ENCODE measurements around the gene SCG5.
A peak's percentile ranks its signal among the peaks of the same experiment; 100 is the strongest.

SCG5 gene

DNA sequence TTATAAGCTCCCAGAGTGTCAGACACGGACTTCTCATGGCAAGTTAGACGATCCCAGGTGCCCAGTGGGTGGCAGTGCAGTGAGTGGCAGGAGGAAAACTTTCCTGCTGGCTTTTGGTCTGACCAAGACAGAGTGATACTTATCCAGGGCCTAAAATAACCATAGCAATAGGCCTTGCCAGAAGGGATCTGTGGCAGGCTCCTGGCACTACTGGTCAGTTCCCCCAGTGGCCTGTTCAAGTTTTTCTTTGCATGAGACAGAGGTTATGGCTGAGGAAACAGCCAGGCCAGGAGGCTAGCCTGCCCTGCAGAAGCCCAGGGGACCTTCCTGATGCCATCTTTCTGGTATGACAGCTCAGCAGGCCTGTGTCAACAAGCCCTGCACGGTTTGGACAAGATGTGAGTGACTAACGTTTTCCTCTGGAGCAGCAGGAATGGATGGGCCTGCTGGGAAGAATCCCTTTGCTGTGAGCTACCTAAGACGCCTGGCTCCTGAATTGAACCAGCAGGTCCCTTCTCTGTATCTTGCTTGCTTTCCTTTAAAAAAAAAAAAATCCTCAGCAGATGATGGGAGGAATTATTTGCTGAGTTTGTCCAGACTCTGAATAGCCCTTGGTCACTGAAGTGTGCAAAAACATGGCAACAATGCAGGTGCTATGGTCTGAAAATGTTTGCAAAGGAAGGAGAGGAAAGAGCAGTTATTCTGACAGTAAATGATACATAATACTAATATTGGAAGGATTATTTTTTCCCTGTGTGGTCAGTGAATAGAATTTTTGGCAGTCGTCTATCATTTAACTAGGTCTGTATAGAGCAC is 18.0 kb downstream of the SCG5 start:
- no peak for DNase-seq

DNA sequence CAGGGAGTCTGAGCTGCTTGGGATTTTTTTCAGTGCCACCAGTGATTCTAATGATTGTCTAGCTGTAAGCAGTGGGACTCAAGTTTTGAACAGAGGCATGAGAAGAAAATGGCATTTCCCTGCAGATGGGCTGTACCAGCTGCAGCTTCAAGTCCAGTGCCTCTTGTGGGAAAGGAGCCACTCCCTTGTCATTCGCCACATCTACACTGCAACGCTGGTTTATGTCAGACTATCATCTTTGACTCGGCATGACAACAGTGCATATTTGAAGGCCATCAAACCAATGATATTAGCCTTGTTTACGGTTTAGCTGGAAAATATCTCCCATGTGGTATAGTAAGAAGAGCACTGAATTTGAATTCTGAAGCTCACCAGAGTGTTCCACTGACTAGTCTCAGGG is 22.2 kb downstream of the SCG5 start:
- DNase-seq, result no peak

DNA sequence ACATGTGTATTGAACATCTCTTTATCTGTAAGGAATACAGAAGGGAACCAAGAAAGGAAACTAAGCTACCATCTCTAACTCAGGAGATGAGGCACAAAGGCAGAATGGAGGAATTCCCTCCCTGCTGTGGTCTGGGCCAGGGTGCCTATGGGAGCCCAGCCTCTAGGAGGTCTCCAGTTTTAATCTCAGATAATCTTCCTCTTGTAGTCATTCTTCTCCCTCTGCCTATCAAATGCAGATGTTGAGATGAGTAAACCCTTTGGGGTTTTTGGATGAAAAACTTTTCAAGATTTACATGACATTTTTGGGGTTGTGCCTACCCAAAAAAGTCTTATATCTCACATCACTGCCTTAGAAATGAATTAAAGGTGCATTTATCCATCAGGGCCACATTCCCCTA is 23.3 kb downstream of the SCG5 start:
- no peak for DNase-seq

DNA sequence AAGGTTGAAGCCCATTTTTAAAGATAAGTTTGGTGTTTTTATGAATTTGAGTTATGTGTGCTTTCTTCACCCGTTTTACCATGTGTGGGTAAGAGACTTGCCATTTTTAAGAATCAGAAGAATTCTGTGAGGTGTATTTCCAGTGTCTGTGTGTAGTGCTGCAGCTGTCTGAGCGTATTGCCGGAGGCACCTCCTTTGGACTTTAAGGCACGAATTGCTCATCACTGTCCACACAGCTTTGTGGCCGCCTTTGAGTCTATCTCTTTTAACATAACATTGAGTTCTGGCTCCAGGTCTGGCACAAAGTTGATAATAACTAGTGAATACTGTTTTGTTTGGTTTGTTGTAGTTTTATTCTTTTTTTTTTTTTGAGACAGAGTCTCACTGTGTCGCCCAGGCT is 25.8 kb downstream of the SCG5 start:
- no peak for DNase-seq

DNA sequence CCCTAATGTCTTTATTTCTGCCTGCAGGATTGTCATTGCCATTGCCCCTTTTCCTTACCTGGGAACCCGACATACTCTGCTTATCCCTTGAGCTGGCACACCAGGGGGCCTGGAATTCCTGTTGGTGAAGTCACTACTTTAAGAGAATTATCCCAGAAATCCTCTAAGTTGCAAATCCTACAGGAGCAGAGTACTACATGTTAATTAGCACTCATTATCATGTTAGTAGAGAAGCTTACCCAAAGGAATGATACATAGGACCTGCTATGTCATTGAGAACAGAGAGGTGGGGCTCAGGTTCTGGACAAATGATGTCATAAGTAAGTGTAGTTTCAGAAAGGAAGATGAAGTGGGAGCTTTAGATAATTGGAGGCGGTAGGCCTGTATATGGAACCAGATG is 27.4 kb downstream of the SCG5 start:
- no peak for DNase-seq

DNA sequence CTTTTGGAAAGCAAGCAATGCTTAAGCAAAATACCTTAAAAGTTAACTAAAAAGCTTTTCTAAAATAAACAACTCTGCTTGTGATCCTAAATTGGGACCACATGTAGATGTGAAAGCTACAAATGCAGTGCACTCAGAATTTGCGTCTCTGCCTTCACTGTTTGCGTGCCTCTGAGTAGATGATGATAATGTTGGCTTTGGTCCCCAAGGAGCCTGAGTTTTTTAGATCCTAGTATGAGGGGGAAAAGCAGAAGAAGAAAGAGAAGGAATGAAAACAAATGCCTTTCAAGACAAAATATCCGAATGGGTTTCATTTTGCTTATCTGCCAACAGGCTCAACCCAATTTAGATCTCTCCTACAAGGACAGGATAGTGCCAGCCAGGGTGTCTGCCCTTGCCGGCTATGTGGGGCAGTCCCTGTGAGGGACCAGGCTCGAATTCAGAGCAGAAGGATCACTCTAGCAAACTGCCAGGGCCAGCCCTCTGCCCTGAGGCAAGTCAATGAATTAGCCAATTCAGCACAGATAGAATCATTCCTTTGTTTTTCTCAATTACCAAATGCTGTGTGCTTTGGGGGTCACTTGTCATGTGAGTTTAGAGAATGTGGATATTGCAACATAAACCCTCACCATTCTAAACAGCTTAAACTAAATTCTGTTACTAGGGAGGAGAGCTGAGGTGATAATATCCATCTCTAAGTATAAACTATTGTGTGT is 28.5 kb downstream of the SCG5 start:
- DNase-seq, result no peak

DNA sequence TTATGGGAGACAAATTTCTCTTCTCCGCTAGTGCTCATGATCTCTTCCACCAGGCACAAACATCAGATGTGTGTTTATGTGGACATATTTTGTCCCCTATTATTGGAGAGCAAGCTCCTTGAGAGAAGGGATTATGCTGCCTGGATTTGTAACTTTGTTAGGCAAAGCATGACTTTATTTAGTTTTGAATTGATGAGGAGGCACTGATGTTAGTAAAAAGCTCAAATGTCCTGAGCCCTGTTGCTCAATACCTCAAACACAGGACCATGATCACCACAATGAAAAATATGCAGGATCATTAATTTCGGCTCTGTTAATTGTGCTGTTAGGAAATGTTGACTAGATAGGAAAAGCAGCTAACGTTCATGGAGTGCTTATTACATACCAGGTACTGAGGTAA is 29.1 kb downstream of the SCG5 start:
- no peak for DNase-seq

DNA sequence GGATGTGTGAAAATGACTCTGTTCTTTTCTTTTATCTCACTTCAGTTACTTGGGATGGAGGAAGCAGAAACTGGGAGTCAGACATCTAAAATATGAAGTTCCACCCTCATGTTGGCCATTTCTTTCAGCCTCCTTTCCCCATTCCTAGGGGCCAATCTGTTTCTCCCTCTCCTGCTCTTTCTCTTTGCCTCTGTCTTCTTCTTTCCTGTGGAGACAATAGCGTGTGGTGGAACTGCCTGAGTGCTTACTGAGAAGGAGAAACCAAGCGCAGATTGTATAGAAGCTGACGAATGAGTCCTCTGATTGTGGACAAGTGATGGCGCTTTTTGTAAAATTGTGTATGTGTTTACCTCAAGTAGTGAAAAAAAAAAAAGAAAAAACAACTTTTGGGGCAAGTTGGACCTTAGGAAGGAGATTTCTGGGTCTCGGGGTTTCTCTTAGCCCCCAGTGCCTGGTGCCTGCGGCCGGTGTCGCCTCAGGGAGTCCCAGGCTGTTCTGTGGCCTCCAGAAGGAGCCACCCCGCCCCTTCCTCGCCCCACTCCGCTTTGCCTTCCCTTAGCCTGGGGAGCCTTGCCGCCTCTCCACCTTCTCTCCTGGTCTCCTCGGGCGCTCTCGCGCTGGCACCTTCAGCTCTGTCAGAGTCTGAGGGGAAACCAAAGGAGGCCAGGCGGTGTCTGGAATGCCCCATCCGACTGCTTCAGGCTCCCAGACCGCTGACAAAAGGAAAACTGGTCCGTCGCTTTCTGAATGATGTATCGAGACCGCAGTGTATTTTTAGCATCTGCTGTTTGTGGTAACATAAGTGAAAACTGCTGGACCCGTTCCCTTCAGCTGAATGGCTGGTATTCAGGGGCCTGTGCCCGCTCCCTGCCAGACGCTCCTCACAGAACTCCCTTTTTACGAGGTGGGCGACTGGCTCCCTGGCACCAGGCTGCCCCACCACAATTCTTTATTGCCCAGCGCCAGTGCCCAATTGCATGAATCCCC is 30.1 kb downstream of the SCG5 start:
- peak; percentile 64 for DNase-seq

DNA sequence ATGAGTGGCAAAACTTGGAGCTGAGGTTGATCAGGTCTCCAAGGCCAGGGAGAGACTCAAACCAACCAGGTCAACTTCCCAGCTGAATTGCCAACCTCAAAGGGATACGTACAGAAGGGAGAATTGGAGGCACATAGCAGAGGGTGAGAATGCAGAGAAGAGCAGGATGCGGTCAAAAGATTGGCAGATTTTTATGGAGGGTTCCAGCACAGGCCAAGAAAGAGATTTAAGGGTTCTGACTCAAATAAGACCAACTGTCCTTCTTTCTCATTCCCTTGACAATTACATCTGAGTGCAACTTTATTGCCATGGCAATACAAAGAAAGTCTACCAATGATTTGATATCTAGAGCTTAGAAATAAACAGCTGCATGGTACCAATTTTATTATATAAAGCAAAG is 33.2 kb downstream of the SCG5 start:
- no peak for DNase-seq

DNA sequence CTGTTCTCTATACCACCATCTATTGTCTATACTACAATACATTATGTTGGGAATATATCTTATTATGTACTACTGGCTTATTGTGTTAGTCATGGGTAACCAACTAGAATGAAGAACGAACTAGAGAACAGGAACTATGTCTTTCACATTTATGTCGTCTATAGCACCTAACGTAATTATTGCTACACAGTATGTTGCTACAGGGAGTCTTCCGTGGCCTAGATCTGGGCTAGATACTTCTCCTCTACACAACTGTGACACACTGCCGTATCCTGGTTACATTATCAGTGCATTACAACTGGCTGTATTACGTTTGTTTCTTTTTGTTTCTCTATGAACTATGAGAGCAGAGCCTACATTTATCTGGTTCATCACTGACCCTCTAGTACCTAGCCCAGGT is 34.0 kb downstream of the SCG5 start:
- DNase-seq, result no peak

DNA sequence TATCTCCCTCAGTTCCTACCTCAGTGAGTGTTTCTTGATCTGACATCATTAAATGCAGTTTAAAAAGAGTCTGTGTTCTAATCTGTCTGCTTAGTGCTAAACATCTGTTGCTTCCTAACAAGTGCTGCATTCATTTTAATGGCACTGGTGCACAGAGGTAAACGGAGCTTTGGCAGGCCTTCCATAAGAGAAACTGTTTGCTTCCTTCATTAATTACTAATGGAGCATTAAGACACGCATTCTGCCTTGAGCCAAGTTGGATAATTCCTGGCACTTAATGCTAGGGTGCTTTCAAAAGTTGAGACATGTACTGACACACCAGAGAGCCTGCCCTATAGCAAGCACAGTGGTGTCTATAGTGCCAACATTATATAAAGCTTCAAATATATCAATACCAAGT is 34.7 kb downstream of the SCG5 start:
- no peak for DNase-seq

DNA sequence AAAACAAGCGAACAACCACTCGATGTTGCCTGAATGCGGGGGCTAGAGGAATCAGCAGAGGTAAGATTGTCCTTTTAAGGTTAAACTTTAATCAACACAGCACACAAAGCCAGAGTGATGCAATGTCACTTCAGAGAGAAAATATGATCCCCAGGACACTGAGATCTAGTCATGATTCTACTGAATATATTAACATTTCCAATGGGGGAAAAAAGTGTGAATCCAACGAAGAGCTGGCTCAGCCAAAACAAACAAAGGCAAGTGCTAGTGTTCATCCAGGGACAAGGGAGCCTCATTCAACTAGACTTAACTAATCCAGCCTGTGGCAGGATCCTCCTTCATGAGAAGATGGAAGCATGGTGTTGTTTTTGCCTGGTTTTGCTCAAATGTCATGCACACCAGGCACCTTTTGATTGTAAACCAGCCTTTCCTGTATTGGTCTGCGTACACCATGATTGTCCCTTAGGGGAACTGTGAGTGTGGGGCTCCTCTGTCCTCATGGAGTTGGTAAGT is 35.8 kb downstream of the SCG5 start:
- no peak for DNase-seq

DNA sequence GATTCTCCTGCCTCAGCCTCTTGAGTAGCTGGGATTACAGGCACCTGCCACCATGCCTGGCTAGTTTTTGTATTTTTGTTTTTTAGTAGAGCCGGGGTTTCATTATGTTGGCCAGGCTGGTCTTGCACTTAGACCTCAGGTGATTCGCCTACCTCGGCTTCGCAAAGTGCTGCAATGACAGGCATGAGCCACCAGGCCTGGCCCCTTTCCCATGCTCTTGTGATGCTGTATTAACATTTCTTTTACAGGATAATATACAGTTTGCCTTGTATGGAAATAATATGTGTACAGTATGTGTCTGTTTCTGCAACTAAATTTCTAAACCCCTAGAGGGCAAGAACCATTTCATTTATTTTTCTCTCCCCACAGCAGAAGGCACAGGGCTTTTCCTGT is 37.8 kb downstream of the SCG5 start:
- DNase-seq, result no peak

DNA sequence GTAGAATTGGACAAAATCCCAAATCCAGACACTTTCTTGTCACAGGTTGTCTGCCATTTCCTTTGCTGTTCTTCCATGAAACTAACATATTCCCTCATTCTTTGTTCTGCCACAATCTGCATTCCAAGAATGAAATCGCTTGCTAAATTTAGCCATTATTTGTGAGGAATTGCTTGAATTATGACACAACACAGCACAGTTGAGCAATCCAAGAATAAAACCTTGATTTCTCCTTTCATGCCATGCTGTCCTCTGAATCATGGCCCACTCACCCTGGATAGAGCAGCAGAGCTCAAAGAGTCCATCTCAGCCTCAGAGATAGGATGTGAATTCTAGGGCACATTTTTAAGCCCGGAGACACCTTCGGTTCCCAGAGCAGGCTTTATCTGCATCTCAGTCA is 41.1 kb downstream of the SCG5 start:
- DNase-seq, result no peak

DNA sequence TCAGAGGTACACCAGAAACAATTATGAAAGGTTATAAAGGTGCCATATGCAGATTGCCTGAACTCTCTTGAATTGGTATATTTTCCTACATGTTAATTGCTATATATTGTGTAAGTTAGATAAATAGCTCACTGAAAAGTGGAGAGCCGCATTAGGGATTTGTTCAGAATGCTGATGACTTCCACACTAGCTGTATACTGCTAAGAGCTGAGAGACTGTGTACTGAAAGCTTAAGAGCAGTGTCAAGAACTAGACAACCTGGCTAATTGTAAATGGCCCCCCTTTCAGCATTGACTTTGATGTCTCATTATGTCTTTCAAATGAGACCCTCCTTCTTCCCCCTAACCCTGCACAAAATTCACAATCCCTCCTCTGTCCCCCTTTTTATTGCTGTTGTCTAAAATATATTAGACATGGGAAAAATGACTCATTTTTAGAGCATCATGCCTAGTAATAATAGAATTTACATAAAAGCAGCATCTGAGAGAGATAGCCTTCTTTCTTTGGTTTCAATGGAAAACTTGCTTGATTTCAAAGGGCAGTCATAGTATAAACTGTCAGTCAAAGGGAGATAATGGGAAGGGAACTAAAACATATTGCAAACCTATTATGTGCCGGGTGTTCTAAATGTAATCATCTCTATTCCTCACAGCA is 41.6 kb downstream of the SCG5 start:
- DNase-seq, result no peak

DNA sequence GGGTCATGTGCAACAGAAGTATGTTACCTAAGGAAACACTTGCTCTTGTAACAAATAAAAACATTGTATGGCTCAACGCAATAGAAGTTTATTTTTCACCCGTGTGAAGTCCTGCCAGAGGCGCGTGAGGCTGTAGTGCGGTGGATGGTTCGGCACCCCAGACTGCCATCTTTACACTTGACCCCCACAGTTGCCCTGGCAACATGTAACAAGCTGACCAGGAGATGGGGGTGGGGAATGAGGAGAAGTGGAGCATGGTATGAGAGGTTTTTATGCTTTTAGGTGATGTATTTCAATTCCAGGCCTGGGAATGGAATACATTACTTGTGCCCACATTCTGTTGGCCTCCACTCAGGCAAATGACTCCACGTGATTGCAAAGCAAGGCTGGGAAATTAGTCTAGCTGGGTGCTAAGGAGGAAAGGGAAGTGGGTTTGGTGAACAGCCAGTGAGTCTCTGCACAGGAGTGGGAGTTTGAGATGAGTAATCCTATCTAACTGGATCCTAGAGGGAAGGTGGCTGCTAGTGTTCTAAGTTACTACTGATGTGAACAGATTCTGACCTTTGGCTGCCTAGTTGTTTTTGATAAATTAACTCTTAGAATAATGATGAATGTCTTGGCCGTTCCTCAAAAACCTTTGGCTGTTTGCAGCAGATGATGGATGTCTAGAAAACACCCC is 42.5 kb downstream of the SCG5 start:
- no peak for DNase-seq

DNA sequence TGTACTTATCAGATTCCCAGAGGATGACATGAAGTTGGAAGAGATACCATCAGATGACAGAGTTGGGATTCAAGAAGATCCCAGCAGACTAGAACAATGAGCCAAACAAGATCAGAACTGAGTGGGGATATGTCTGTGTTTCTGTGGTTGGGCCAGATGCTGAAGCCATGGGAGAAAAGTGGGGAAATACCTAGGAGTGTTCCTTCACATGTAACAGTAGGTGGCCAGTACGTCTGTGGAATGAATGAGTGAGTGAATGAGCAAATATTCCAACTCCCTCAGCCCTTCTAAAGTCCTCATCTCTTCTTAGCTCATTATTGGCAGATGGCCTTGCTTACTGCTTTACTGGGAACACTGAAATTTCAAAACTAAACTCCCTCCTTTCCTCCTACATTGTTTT is 44.1 kb downstream of the SCG5 start:
- no peak for DNase-seq

DNA sequence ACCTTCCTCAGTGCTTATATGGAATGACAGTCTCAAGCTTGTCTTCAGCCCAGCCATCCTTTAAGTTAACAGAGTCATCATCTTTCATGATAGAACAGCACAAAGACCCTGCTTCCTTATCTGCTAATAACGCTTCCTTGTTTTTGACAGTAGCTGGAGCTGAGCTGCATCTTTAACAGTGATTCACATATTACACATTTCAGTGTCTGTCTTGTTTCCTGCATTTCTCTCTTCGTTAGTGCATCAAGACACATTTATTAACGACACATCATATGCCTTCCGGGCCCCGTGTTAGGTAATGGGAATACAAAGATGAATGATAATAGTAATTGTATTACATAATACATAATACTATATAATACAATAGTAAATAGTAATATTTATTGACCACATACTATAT is 46.0 kb downstream of the SCG5 start:
- DNase-seq, result no peak

DNA sequence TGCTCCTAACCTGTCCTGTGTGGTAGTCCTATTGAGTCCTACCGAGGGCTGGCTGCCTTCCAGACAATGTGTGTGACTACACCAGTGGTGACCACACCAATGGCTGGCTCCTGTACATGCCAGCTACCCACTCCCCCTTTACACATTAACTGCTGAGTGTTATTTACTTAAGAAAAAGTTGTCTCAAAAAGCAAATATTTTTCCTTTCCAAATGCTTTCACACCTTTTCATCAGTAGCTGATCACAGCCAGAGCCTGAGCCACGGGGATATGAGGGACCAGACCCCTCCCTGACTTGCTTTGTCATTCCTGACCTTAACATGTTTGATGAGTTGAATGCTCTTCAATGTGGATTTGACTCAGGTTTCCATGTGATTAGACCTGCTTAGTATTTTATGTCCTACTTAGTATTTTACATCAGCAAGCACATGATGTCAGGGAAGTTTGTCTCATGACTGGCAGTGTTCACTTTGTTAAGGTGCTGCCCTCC is 46.7 kb downstream of the SCG5 start:
- no peak for DNase-seq

DNA sequence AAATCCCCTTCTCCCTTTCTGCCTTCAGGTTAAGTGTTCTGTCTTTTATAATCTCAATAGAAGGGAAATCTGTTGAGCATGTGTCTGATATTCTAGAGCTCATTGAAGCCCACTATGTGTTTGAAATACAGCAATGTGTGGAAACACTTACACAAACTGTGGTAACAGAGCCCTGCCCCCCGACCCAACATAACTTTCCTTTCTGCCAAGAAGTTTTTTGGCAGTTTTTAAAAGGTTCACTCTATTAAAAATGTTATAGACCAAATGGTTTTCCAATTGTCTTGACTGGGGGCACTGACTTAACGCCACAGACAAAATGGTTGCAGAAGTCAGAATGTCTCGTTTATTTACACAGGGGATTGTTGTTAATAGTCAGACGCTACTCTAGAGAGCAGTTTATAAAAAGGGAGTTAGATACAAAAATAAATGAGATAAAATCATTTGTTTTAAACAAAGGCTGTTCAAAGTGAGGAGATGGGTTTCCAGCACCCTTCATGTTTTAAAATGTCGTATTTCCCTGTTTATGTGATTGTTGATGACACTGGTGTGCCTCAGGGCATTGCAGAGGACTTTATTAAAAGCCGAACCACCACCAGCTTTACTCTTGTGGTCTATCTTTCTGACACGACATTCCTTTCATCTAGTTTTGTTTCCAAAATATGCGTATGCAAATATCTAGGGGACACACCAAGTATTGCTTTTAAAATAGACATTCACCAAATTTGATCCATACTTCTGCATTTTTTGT is 49.6 kb downstream of the SCG5 start:
- no peak for DNase-seq

DNA sequence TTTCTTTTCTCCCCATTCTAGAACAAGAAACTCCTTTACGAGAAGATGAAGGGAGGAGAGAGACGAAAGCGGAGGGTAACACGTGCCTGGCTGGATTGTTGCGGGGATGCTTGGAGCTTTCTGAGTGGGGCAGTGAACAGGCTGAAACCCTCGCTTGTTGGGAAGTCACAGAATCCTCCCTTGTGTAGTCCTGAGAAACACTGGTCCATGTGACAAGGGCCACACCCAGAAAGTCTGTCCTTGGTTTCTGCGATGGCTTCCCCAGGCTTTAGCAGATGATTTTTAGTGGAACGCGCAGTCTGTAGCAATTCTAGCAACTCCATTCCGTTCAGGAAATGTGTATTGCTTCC is 50.2 kb downstream of the SCG5 start:
- DNase-seq, result no peak

Data from right forelimb (tissue), 1 donor.